Kidney epithelial cell (primary cell): Measurements from ENCODE around the gene SP140. TPM values are rescaled to one million over a fixed set of nuclear protein-coding genes. Genes with fewer than 3 reads are reported as not detected.
A peak's percentile ranks its signal among the peaks of the same experiment; 100 is the strongest.

Experiments
- DNase-seq: peaks from one replicate; pipeline ENCODE4 v3.0.0-alpha.2; 2010; ENCODE audit warnings: low read depth
- H3K27me3 ChIP-seq: 2 replicates; pipeline ENCODE4 v1.6.0; 2011; ENCODE audit warnings: low read length; ENCODE audit not compliant: control insufficient read depth, insufficient read depth
- H3K36me3 ChIP-seq: 2 replicates; pipeline ENCODE4 v1.5.1; 2011; ENCODE audit warnings: low read length; ENCODE audit not compliant: control insufficient read depth, insufficient read depth
- H3K4me3 ChIP-seq: 2 replicates; pipeline ENCODE4 v1.5.1; 2011; ENCODE audit warnings: low read depth, mild to moderate bottlenecking, control low read depth, low read length
- total RNA-seq: library from RNA; depleted of rRNA; stranded (reverse); fragments of >200 nt; gene quantifications from 2 replicates; pipeline ENCODE4 v1.2.3, GENCODE V29; 2015
- TF ChIP-seq, protein P1 (sequence below): IDR thresholded peaks from 2 replicates; pipeline ENCODE4 v1.5.1; 2011; ENCODE audit warnings: mild to moderate bottlenecking, moderate library complexity, low read length, control low read depth, inconsistent platforms; ENCODE audit not compliant: insufficient read depth, poor library complexity, severe bottlenecking

Gene SP140
- total RNA-seq, 1 donor from 2014 or later = 3.6 TPM

DNA sequence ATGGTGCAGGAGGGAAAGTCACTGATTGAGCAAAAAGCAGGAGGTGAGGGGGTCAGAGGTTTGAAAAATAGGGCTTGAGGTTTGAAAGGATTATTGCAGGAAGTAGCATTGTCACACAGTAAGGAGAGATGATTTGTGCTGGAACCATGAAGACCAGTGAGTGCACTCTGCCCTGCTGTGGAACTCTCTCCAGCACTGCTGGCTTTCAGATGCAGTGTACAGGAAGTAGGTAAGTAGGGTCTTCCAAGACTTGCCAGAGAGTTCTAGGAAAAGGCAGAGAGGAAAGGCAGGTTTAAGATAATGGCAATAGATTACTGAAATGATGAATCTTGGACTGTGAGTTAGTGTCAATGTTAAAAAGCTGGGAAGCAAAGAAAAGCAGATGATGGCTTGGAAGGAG, 17.0 kb upstream of the SP140 start:
- Histone ChIP-seq H3K4me3 (no peak overlapping the region), H3K27me3 (no peaks in the 10 kb centered on the region), H3K36me3 (no peaks in the 10 kb centered on the region)
- DNase-seq = no peak
- TF ChIP-seq, protein P1, sequence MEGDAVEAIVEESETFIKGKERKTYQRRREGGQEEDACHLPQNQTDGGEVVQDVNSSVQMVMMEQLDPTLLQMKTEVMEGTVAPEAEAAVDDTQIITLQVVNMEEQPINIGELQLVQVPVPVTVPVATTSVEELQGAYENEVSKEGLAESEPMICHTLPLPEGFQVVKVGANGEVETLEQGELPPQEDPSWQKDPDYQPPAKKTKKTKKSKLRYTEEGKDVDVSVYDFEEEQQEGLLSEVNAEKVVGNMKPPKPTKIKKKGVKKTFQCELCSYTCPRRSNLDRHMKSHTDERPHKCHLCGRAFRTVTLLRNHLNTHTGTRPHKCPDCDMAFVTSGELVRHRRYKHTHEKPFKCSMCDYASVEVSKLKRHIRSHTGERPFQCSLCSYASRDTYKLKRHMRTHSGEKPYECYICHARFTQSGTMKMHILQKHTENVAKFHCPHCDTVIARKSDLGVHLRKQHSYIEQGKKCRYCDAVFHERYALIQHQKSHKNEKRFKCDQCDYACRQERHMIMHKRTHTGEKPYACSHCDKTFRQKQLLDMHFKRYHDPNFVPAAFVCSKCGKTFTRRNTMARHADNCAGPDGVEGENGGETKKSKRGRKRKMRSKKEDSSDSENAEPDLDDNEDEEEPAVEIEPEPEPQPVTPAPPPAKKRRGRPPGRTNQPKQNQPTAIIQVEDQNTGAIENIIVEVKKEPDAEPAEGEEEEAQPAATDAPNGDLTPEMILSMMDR = no peak

DNA sequence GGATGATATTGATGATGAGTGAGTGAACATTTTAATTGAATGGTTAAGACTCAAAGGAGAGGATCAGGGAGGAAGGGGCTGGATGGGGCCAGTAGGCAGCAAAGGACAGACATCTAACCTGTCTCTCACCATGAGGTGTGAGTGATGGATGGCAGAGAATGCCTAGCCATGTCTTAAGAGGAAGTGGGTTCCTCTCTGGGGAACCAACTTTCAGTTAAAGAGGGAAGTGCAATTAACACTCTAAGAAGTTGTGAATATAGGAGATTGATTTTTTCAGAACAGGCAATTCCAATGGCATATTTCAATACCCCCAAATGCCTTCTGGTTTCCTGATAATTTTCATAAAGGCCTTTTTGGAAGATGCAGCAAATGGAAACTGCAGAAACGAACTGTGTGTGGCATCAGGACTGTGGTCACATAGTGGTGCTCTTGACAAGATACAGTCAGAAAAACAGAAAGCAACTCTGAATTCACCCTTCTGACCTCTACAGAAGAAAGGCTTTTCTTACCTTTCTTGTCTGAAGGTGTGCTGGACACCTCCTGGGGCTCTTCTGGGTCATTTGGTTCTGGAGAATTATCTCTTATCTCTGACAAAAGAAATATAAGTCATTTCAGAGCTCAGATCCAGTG, 16.0 kb upstream of the SP140 start:
- no peak for DNase-seq

DNA sequence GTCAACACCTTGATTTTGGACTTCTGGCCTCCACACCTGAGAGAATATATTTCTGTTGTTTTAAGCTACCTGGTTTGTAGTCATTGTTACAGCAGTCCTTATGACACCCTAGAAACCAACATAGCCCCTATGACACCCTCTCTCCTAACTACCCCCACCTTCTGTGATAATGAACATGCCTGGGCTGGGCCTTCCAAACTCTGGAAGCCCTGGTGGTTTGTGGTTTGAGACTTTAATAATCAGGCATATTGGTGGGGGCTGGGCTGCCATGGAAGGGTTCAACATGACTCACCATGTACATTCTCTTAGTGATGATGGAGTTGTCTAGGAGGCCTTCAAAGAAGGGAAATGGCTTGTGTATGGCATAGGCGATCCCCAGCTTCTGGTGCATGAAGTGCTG, 9.0 kb upstream of the SP140 start:
- TF ChIP-seq, protein P1 = no peak
- H3K27me3 ChIP-seq = no peaks in the 10 kb centered on the region
- DNase-seq = no peak
- H3K36me3 ChIP-seq = no peaks in the 10 kb centered on the region
- H3K4me3 ChIP-seq = no peak overlapping the region

More for the DNA sequence above, 16.0 kb upstream of the SP140 start:
- TF ChIP-seq, protein P1 = no peak
- Histone ChIP-seq H3K36me3 (no peaks in the 10 kb centered on the region), H3K4me3 (no peak overlapping the region), H3K27me3 (no peaks in the 10 kb centered on the region)

DNA sequence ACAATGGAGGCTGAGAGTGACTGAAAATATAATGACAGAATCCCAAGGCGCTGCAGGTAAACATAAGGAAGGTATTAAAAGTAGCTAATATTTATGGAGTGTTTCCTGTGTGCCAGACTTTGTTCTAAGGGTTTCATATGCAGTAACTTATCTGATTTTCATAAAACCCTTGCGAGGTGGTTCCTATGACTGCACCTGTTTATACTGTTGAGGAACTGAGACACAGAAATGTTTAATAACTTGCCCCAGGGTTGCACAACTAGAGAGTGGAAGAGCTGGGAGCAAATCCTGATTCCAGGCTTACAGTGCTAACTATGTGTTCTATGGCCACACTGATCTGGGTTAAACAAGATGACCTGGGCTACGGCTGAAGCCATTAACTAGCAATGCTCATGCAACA, 8.1 kb upstream of the SP140 start:
- DNase-seq = no peak
- TF ChIP-seq, protein P1 = no peak
- no peaks in the 10 kb centered on the region for H3K36me3 ChIP-seq
- no peaks in the 10 kb centered on the region for H3K27me3 ChIP-seq
- no peak overlapping the region for H3K4me3 ChIP-seq

DNA sequence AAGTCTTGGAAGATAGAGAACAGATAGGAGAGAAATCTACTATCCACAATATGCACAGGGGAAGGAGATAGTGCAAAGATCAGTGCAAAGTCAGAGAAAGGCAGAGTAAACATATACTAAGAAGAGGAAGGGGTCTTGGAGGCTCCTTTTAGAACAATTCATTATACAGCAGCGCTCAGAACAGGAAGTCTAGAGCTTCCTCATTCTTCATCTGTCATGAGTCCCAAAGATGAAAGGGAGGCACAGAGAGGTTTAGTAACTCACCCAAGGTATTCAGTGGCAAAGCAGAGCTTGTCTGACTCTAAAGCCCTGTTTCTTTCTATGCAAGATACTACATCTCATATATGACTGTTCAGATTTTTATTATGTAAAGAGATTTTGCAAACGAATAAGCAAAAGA, 7.1 kb upstream of the SP140 start:
- Histone ChIP-seq H3K4me3 (no peak overlapping the region), H3K36me3 (no peaks in the 10 kb centered on the region), H3K27me3 (no peaks in the 10 kb centered on the region)
- no peak for DNase-seq
- TF ChIP-seq, protein P1 = no peak

DNA sequence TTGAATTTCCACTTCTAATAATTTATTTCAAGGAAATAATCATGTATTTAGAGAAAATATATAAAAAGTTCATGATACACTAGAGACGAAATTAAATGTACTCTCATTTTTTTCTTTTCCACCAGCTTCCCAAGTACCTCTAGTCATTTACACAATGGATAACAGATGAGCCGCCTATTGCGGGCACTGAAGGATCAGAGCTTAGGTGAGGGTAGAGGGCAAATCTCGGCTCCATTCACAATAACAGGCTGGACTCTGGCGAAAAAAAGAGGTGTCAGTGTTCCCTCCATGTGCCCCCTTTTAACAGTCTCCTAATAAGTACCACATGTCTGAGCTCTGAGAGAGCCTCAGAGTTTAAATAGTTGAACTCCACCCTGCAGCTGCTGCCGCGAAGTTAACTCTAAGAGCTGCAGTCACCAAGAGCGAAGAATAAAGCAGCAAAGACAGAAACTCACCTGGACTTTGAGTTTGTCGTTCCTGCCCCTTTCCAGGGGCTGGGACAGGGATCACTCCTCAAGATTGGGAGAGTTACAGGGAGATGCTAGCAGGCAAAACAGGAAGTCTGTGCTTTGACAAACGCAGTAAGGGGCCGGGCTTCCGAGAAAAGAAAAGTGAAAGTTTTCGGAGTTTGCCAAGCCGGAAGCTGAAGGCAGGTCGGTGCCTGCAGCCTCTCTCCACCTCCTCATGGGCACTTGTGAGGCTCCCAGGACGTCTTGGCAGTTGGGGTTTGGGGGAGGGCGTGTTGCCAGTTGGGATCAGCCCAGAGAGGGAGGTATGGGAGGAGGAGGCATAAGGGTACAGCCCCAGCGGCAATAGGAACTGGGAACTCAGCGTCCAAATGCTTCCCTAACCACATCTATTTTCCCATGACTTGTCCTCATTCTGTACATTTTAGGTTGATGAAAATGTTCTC, 5.9 kb upstream of the SP140 start, which contains the start of gene SP110:
Gene SP110 (minus strand): TSS at position 566 of the 913 bp plus-strand sequence. CDS start 3,057 bp downstream, outside the sequence.
- TF ChIP-seq, protein P1 = no peak
- H3K27me3 ChIP-seq = no peaks in the 10 kb centered on the region
- peak within 1 kb of the TSS; percentile 73 for H3K4me3 ChIP-seq
- peak; percentile 41 for DNase-seq
- H3K36me3 ChIP-seq = no peaks in the 10 kb centered on the region
